Sciatic nerve (tissue), 2 donors: Measurements from ENCODE around the gene CNGA1. TPM values are rescaled to one million over a fixed set of nuclear protein-coding genes. Genes with fewer than 3 reads are reported as not detected.
A peak's percentile ranks its signal among the peaks of the same experiment; 100 is the strongest.
"Not testable (repeated sequence)": the region's sequence is repeated elsewhere in the genome, so short reads cannot be mapped to it uniquely, and the experiment has no call there.

Experiments
- ATAC-seq: fragments of 200-7000 bp; cut with Tn5 transposase; one replicate; pipeline ENCODE4 v1.9.1; 2020; ENCODE audit warnings: mild to moderate bottlenecking, moderate library complexity
- DNase-seq: peaks from one replicate; pipeline ENCODE4 v3.0.0-alpha.2; 2020; ENCODE audit warnings: low spot score
- intact Hi-C: fragments of 100-400 bp; cut with DNase I; formaldehyde crosslinking; loops from one replicate; pipeline ENCODE4 v1.14.2; 2022
- total RNA-seq: library from RNA; stranded (reverse); fragmentation: NEBNext Ultra II Directional; extraction: Animal tissue kit (Norgen Biotek cat#: 25700); gene quantifications from one replicate; pipeline ENCODE4 v1.2.1, GENCODE V29; 2021
- donor health status: DM: no; HTN: no; CAD: no.
- donor health status: DM: no; HTN: no; CAD: no.

Gene CNGA1
- total RNA-seq, 1 donor from 2014 or later, result 11.9 TPM

- not testable (repeated sequence) for DNase-seq, ATAC-seq
- intact Hi-C loops, result loop anchor here (10.0 kb wide), 1 partner anchor 162 kb away; no protein-coding TSS in a partner anchor
Observed at GRCh38 chr4:47922436-47923260, 93.8 kb downstream of the CNGA1 start.

- intact Hi-C loops, DNase-seq, ATAC-seq: not testable (repeated sequence)
Observed at GRCh38 chr4:47917163-47917562, 99.3 kb downstream of the CNGA1 start.

GRCh38 chr4:47915378-47915777 is 101.1 kb downstream of the CNGA1 start:
- ATAC-seq (no peak), DNase-seq (no peak)
- intact Hi-C loops, result no loop called here

GRCh38 chr4:47914926-47915237 is 101.6 kb downstream of the CNGA1 start:
- intact Hi-C loops, result no loop called here
- ATAC-seq (no peak), DNase-seq (no peak)

- intact Hi-C loops, result no loop called here
- peak; percentile 98 for DNase-seq
Observed at GRCh38 chr4:47914220-47914925, 102.1 kb downstream of the CNGA1 start, which contains the start of gene NFXL1. NFXL1 (minus strand) TSS chr4:47914583; CDS start chr4:47914203, 380 bp downstream.

GRCh38 chr4:47913861-47914219 is 102.6 kb downstream of the CNGA1 start:
- intact Hi-C loops, result no loop called here
- ATAC-seq (peak; percentile 41), DNase-seq (peak; percentile 72)

More at GRCh38 chr4:47914220-47914925, 102.1 kb downstream of the CNGA1 start, which contains the start of gene NFXL1:
- peak; percentile 100 for ATAC-seq

- intact Hi-C loops, result no loop called here
- DNase-seq (no peak), ATAC-seq (no peak)
Observed at GRCh38 chr4:47913330-47913729, 103.2 kb downstream of the CNGA1 start.

- intact Hi-C loops, result loop anchor here (5.0 kb wide), 1 partner anchor 1120 kb away; no protein-coding TSS in a partner anchor
- DNase-seq (no peak), ATAC-seq (no peak)
Observed at GRCh38 chr4:47907089-47907646, 109.3 kb downstream of the CNGA1 start.

GRCh38 chr4:47899639-47900038 is 116.8 kb downstream of the CNGA1 start:
- ATAC-seq, result no peak
- intact Hi-C loops, result no loop called here
- no peak for DNase-seq

- ATAC-seq (no peak), DNase-seq (no peak)
- intact Hi-C loops, result no loop called here
Observed at GRCh38 chr4:47891928-47892327, 124.6 kb downstream of the CNGA1 start.

Other genes starting within 250 kb of the CNGA1 start
- 0.36 TPM for gene CORIN, start 178.6 kb downstream of the CNGA1 start, total RNA-seq
- 19.3 TPM for gene NFXL1, start 102.1 kb downstream of the CNGA1 start, total RNA-seq
- gene NIPAL1, start 91 bp upstream of the CNGA1 start, total RNA-seq, result 6.3 TPM
- 3.9 TPM for gene TXK, start 117.6 kb upstream of the CNGA1 start, total RNA-seq